Heart left ventricle (tissue), 13 donors: ENCODE results near the gene CCDC152.

Experiments
- CTCF ChIP-seq, 12 donors: fragments of 200-600 bp; sonication (generic) in 4 of 12; IDR thresholded peaks; one replicate each; pipeline versions ENCODE4 v1.5.0 to v1.8.0; 2018 to 2022; ENCODE audit warnings: antibody characterized with exemption in 12 of 12, mild to moderate bottlenecking in 5 of 12
- POLR2A ChIP-seq, 2 donors: fragments of 450-650 bp; IDR thresholded peaks; one replicate each; pipeline ENCODE4 v1.6.1; 2017; ENCODE audit warnings: antibody characterized with exemption in 2 of 2, mild to moderate bottlenecking in 2 of 2, moderate library complexity in 2 of 2
- donor health status: ischemic (EF 13 %, LVEDD 7.1; RV severe dilation, severe dysfunction).
- donor health status: DM: no; HTN: yes; CAD: no.
- donor health status: DM: no; HTN: no; CAD: no.
- donor health status: ischemic (EF 25% LVEDD 6.9; RV normal size, moderate dysfunction).
- donor health status: ischemic (EF 25% LVEDD 5.7; RV mildly dilated, moderate dysfunction).
- donor health status: ischemic (EF 35%, LVEDD 5.7; RV mildly dilated, moderate dysfunction).
- donor health status: nonischemic (EF 11% LVEDD 7.7; RV severe dilation, severe dysfunction).
- donor health status: DM: yes; HTN: yes; CAD: no.
- donor health status: PGD.
- donor health status: ischemic (EF 29% LVEDD 5.4; RV normal size, mild dysfunction).
- donor health status: nonischemic (EF 23%, LVEDD 6.1; RV moderate dilation, normal function).

DNA sequence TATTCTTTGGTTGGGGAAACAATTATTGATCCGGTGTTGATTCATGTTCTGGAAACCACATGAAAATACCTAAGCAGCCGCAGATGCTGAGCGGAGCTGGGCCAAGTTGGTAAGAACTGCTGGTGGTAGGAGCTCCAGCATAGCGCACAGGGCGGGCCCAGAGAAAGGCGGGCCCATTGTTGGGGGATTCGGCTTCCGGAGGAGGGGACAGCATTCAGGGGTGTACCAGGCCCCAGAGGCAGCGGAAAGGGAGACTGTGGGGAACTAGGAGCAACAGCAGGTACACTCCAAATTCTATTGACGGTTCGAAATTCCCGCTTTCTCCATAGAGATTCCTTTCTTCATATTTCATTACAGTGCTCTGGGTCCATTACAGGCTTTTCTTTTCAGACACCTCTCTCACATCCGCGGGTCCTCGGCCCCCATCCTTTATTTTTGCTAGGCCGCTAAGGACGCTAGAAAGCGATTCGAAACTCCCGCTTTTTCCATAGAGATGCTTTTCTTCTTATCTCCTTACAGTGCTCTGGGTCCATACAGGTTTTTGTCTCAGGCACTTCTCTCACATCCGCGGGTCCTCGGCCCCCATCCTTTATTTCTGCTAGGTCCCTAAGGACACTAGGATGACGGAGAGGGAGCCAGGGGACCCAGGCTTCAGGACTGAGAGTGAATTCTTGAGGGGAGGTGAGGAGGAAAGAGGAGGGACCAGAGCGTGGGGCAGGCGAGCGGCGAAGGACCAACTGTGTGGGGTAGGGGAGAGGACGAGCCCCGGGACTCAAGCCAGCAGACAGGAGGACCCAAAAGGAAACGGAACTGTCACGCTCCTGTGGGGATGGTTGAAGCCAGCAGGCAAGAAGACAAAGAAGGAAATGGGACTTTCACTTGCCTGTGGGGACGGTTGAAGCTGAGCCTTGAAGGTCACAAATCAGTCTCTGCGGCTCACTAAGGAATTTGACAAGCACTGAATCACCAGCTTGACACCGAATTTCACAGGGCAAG is at the start of gene CCDC152:
- TF ChIP-seq CTCF (IDR thresholded peaks at IDR 0.05), result no peak
- TF ChIP-seq POLR2A (IDR thresholded peaks at IDR 0.05), result no peak
